ENCODE data around the gene PLPPR5.

DNA sequence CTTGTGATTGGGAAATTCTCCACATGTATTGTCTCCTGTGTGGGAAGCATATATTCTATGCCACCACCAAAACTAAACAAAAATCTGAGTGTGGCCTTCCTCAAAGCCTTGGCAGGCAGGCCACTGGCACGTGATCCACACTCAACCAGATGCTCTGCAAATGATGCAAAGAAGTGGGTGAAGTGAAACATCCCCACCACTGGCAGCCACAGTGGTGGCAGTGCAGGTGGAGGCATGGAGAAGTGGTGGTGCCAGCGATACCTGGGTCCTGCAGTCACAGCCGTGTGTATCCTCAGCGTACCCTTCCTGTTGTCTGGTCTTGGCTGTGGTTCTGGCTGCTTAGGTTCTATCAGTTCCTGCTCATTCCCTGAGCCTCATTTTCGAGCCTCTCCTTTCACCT lies 65.2 kb downstream of the PLPPR5 start:
- TF ChIP-seq CTCF (conservative IDR thresholded peaks at IDR 0.05) (no peak), EZH2 (IDR thresholded peaks at IDR 0.05; ENCODE audit: low read depth) (no peak)
